ENCODE results near the gene FGD5.

DNA sequence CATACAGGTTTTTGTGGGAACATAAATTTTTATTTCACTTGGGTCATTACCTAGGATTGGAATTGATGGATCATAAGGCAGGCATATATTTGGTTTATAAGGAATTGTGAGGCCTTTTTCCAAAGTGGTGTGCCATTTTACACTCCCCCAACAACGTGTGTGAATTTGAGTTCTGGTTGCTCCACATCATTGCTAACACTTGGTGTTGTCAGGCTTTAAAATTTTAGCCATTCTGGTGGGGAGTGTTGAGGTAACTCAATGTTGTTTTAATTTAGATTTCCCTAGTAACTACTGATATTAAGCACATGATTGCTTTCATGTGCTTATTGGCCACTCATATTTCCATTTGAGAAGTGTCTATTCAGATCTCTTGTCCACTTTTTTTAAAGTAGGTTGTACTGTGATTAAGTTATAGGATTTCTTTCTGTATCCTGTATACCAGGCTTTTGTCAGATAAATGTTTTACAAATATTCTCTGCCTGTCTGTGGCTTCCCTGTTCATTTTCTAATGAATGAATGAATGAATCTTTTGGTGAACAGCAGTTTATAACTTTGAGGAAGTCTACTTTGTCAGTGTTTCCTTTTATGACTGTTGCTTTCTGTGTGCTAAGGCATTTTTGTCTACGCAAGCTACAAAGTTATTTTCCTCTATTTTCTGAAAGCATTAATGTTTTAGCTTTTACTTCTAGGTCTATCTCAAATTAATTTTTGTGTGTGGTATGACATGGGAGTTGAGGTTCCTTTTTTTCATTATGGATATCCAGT is 110.7 kb downstream of the FGD5 start:
- TF ChIP-seq, protein P1, sequence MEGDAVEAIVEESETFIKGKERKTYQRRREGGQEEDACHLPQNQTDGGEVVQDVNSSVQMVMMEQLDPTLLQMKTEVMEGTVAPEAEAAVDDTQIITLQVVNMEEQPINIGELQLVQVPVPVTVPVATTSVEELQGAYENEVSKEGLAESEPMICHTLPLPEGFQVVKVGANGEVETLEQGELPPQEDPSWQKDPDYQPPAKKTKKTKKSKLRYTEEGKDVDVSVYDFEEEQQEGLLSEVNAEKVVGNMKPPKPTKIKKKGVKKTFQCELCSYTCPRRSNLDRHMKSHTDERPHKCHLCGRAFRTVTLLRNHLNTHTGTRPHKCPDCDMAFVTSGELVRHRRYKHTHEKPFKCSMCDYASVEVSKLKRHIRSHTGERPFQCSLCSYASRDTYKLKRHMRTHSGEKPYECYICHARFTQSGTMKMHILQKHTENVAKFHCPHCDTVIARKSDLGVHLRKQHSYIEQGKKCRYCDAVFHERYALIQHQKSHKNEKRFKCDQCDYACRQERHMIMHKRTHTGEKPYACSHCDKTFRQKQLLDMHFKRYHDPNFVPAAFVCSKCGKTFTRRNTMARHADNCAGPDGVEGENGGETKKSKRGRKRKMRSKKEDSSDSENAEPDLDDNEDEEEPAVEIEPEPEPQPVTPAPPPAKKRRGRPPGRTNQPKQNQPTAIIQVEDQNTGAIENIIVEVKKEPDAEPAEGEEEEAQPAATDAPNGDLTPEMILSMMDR (IDR thresholded peaks at IDR 0.05; ENCODE audit: low read length), result no peak
- TF ChIP-seq EZH2 (optimal IDR thresholded peaks at IDR 0.05; ENCODE audit: low read depth, low read length) (no peak), EZH2phosphoT487 (IDR thresholded peaks at IDR 0.05; ENCODE audit: low read length) (no peak)
